Uterus (tissue), 2 donors: Measurements from ENCODE around the gene MRAP.

Experiments
- CTCF ChIP-seq, 4 experiments: fragments of 200-600 bp in 2 of 4; fragments of 450-650 bp in 2 of 4; sonication (generic) in 2 of 4; IDR thresholded peaks; one replicate each; pipeline ENCODE4 v1.5.1; 2016 to 2019; ENCODE audit warnings: antibody characterized with exemption in 4 of 4, mild to moderate bottlenecking in 2 of 4, moderate library complexity in 1 of 4
- POLR2A ChIP-seq, 2 donors: fragments of 450-650 bp; IDR thresholded peaks; one replicate each; pipeline ENCODE4 v1.6.1; 2016; ENCODE audit warnings: antibody characterized with exemption in 2 of 2, mild to moderate bottlenecking in 1 of 2, moderate library complexity in 1 of 2

DNA sequence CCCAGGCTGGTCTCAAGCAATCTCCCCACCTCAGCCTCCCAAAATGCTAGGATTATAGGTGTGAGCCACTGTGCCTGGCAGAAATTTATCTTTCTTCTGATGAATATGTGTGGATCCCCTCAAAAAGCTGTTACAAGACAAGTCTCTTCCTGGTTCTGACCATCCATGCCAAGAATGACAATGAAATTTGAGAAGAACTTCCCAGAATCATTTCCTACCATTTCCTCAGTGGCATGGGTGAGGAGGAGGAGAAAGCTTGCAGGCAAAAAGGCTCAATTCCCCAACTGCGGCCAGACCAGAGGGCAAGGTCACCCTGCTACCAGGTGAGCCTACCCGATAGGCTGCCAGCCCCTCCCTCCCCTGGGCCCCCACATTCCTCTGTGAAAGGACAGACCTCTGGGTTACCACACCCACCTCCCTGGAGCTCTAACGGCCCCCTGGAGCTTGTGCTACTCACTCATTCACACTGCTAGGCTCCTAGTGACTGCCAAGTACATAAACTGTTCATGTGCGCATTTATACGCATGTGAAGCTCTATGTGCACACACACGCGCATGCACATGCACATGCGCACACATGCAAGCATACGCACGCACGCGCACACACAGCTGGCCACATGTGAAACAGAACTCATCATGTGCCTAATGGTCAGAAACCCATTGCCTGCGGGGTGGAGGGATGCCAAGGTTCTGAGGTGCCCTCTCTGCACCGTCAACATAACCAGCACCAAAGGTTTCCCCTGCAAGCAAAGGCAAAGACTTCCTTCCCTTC is 17.0 kb downstream of the MRAP start:
- no peak for TF ChIP-seq CTCF (IDR thresholded peaks at IDR 0.05)
- no peak for TF ChIP-seq POLR2A (IDR thresholded peaks at IDR 0.05)
